Amygdala (tissue), 56 donors: Measurements from ENCODE around the gene HTR7.
"Not testable (repeated sequence)": the region's sequence is repeated elsewhere in the genome, so short reads cannot be mapped to it uniquely, and the experiment has no call there.

ENCODE experiments used
- DNase-seq, 56 donors: peaks; one replicate each; lab custom pipeline; 2025; lab: John Stamatoyannopoulos, UW

The HTR7 gene

GRCh38 chr10:90807106-90807505 lies 50.7 kb downstream of the HTR7 start:
- not testable (repeated sequence) for DNase-seq

GRCh38 chr10:90806677-90807076 lies 51.2 kb downstream of the HTR7 start:
- no peak for DNase-seq

- no peak for DNase-seq
These were observed 52.6 kb downstream of the HTR7 start for GRCh38 chr10:90805206-90805605.

GRCh38 chr10:90804354-90804753 lies 53.5 kb downstream of the HTR7 start:
- DNase-seq = no peak

GRCh38 chr10:90801608-90802007 lies 56.2 kb downstream of the HTR7 start:
- DNase-seq = no peak

- DNase-seq = no peak
These were observed 57.5 kb downstream of the HTR7 start for GRCh38 chr10:90800232-90800796.

GRCh38 chr10:90799172-90799571 lies 58.7 kb downstream of the HTR7 start:
- no peak for DNase-seq

- DNase-seq = no peak
These were observed 59.4 kb downstream of the HTR7 start for GRCh38 chr10:90798482-90798881.

GRCh38 chr10:90790422-90790821 lies 67.4 kb downstream of the HTR7 start:
- DNase-seq = no peak

GRCh38 chr10:90788968-90789367 lies 68.9 kb downstream of the HTR7 start:
- DNase-seq = no peak

GRCh38 chr10:90788199-90788491 lies 69.7 kb downstream of the HTR7 start:
- DNase-seq = no peak

- DNase-seq = peak in 8 of 56 donors; percentile 1 to 37 (median 8)
These were observed 70.2 kb downstream of the HTR7 start for GRCh38 chr10:90787393-90788198.

- no peak for DNase-seq
These were observed 72.1 kb downstream of the HTR7 start for GRCh38 chr10:90785782-90786181.

GRCh38 chr10:90784771-90785170 lies 73.1 kb downstream of the HTR7 start:
- no peak for DNase-seq

- DNase-seq = no peak
These were observed 77.4 kb downstream of the HTR7 start for GRCh38 chr10:90780488-90780887.

GRCh38 chr10:90779548-90779947 lies 78.3 kb downstream of the HTR7 start:
- DNase-seq = no peak

- DNase-seq = peak in 1 of 56 donors; percentile 18
These were observed 80.2 kb downstream of the HTR7 start for GRCh38 chr10:90777621-90778020.

- peak in 3 of 56 donors; percentile 2 to 33 (median 2) for DNase-seq
These were observed 82.3 kb downstream of the HTR7 start for GRCh38 chr10:90775351-90776028.

- DNase-seq = no peak
These were observed 87.6 kb downstream of the HTR7 start for GRCh38 chr10:90769946-90770841.

GRCh38 chr10:90751107-90751997 lies 106.5 kb downstream of the HTR7 start:
- DNase-seq = peak in 9 of 56 donors; percentile 1 to 51 (median 9)
